ENCODE data around the gene LAMTOR2. TPM values are rescaled to one million over a fixed set of nuclear protein-coding genes. Genes with fewer than 3 reads are reported as not detected.

The LAMTOR2 gene
- total and polyA plus RNA-seq, 9 of the 15 experiments (the other 6 are each of a cell fraction or from before 2014, with no cell fraction given), result 39.0 to 161 (median 74.6) TPM

DNA sequence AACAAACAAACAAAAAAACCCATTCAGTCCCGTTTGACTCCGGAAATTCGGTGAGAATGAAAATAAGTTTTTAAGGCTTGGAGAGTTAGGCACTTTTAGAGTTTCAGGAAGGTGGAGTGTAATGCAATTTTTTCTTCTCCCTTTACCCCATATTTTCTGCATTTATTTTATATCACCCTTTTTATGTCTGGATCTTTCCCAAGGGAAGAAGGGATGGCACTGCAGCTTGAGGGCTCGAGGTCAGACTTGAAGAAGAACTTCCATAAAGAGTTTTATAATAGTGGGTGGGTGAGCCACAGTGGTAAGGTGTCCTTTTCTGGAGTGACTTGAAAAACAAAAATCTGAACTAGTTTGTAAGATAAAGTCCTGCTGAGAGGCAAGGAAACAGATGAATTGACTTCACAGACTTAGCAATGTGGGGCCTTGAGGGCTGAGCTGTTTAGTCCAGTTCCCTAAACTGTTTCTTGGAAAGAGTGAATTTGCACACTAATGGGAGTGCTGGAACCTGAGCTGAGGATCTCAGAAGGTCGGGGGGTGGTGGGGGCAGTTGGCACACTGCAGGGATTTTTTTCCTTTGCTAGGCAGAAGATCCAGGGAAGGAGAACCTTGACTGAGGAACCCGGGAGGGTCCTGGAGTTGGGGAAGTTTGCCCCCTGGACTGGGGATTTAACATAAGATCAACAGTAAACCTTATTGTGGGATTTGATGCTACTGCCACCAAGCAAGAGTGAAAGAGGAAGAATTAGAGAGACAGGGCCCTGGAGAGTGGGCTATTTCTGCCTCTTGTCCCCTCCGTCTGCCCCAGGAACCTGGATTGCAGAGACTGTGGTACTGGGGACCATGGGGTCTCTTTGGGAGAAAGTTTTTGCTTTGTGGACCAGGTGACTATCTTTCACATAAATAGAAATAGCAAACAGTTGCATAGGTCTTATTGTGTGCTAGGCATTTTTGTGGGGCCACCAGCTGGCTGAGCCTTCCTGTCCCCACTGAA is 29.5 kb downstream of the LAMTOR2 start (continued):
- TF ChIP-seq TSC22D4 (tag; IDR thresholded peaks at IDR 0.05) (no peak), DIDO1 (tag; IDR thresholded peaks at IDR 0.05; ENCODE audit: low read depth) (no peak), ZNF324 (CRISPR knock-in tag; IDR thresholded peaks at IDR 0.05) (no peak), BCOR (IDR thresholded peaks at IDR 0.05) (peak; percentile 93), ZNF146 (CRISPR knock-in tag; IDR thresholded peaks at IDR 0.05; ENCODE audit: unreplicated experiment) (no peak), EP400 (IDR thresholded peaks at IDR 0.05) (no peak), JUNB (CRISPR knock-in tag; conservative IDR thresholded peaks at IDR 0.05) (no peak), SAFB (IDR thresholded peaks at IDR 0.05; ENCODE audit: borderline replicate concordance, low read depth, low read length) (no peak), NBN (IDR thresholded peaks at IDR 0.05; ENCODE audit: low read depth) (no peak), SMARCB1 (IDR thresholded peaks at IDR 0.05; ENCODE audit: insufficient read length, low read depth) (no peak), SREBF2 (CRISPR knock-in tag; IDR thresholded peaks at IDR 0.05) (no peak), ADNP (tag; IDR thresholded peaks at IDR 0.05) (peak; percentile 63; the same call in 1 of the 2 replicates), ASH1L (IDR thresholded peaks at IDR 0.05; ENCODE audit: borderline replicate concordance, low read depth, partially characterized antibody) (no peak), DPF2 (IDR thresholded peaks at IDR 0.05) (no peak), PPARD (CRISPR knock-in tag; IDR thresholded peaks at IDR 0.05) (no peak)
- TF ChIP-seq, protein P1, sequence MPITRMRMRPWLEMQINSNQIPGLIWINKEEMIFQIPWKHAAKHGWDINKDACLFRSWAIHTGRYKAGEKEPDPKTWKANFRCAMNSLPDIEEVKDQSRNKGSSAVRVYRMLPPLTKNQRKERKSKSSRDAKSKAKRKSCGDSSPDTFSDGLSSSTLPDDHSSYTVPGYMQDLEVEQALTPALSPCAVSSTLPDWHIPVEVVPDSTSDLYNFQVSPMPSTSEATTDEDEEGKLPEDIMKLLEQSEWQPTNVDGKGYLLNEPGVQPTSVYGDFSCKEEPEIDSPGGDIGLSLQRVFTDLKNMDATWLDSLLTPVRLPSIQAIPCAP (CRISPR knock-in tag; IDR thresholded peaks at IDR 0.05; ENCODE audit: borderline replicate concordance), result no peak
- TF ChIP-seq, protein P2, sequence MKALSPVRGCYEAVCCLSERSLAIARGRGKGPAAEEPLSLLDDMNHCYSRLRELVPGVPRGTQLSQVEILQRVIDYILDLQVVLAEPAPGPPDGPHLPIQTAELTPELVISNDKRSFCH (CRISPR knock-in tag; IDR thresholded peaks at IDR 0.05), result no peak
- TF ChIP-seq, protein P2 (tag; IDR thresholded peaks at IDR 0.05), result no peak
- TF ChIP-seq, protein P3, sequence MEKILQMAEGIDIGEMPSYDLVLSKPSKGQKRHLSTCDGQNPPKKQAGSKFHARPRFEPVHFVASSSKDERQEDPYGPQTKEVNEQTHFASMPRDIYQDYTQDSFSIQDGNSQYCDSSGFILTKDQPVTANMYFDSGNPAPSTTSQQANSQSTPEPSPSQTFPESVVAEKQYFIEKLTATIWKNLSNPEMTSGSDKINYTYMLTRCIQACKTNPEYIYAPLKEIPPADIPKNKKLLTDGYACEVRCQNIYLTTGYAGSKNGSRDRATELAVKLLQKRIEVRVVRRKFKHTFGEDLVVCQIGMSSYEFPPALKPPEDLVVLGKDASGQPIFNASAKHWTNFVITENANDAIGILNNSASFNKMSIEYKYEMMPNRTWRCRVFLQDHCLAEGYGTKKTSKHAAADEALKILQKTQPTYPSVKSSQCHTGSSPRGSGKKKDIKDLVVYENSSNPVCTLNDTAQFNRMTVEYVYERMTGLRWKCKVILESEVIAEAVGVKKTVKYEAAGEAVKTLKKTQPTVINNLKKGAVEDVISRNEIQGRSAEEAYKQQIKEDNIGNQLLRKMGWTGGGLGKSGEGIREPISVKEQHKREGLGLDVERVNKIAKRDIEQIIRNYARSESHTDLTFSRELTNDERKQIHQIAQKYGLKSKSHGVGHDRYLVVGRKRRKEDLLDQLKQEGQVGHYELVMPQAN (IDR thresholded peaks at IDR 0.05; ENCODE audit: borderline replicate concordance), result no peak
